ENCODE results near the gene HACD2.

- TF ChIP-seq CTCF (conservative IDR thresholded peaks at IDR 0.05; ENCODE audit: low read depth, low read length) (no peak), EZH2 (IDR thresholded peaks at IDR 0.05; ENCODE audit: low read length, unreplicated experiment) (no peak), EZH2phosphoT487 (IDR thresholded peaks at IDR 0.05; ENCODE audit: borderline replicate concordance, low read length) (no peak)
Observed at GRCh38 chr3:123624302-123624701, 39.4 kb upstream of the HACD2 start.
